ENCODE results near the gene NFIA.

The NFIA gene

GRCh38 chr1:61120998-61121397 lies 38.6 kb downstream of the NFIA start:
- H3K4me2 ChIP-seq (ENCODE audit: low read length) = no peak overlapping the region
- no peaks in the 10 kb centered on the region for H3K9me3 ChIP-seq (ENCODE audit: insufficient read depth, low read depth, low read length)
- no peaks in the 10 kb centered on the region for H3K36me3 ChIP-seq (ENCODE audit: control insufficient read depth in 1 of 2, insufficient read depth in 2 of 2, low read length in 2 of 2)
- WGBS (ENCODE audit: extremely low coverage, insufficient coverage, insufficient read length) = no CpG with 5 or more reads among the region's 2 CpGs
- H4K8ac ChIP-seq (ENCODE audit: low read depth, low read length) = no peak overlapping the region
- H3K4me3 ChIP-seq (ENCODE audit: low read depth, low read length) = no peak overlapping the region
- no peak overlapping the region for H4K91ac ChIP-seq (ENCODE audit: low read depth, low read length)
- no peaks in the 10 kb centered on the region for H3K79me2 ChIP-seq (ENCODE audit: control insufficient read depth, insufficient read depth, low read length, poor library complexity)
- no peak overlapping the region for H3K14ac ChIP-seq (ENCODE audit: low read length)
- no peak for DNase-seq
- no peak overlapping the region for H3K4ac ChIP-seq (ENCODE audit: low read depth, low read length)
- H3K18ac ChIP-seq (ENCODE audit: low read length) = no peak overlapping the region
- H3K4me1 ChIP-seq (ENCODE audit: control insufficient read depth in 1 of 2, insufficient read depth in 2 of 2, low read length in 2 of 2) = no peaks in the 10 kb centered on the region
- no peak overlapping the region for H3K9ac ChIP-seq (ENCODE audit: low read length)
- H2BK120ac ChIP-seq (ENCODE audit: insufficient read depth, low read length, poor library complexity) = no peak overlapping the region
- no peak overlapping the region for H3K27ac ChIP-seq (ENCODE audit: low read depth, low read length)
- no peak overlapping the region for H2AFZ ChIP-seq (ENCODE audit: insufficient read depth, low read length, poor library complexity)
- H2BK5ac ChIP-seq (ENCODE audit: low read depth, low read length, poor library complexity) = no peak overlapping the region
- no peaks in the 10 kb centered on the region for H3K79me1 ChIP-seq (ENCODE audit: low read length)
- no peaks in the 10 kb centered on the region for H3K27me3 ChIP-seq (ENCODE audit: insufficient read depth, low read length)
- H2AK5ac ChIP-seq (ENCODE audit: low read length) = no peak overlapping the region
- no peak overlapping the region for H2BK12ac ChIP-seq (ENCODE audit: low read length)
- no peak overlapping the region for H4K12ac ChIP-seq (ENCODE audit: low read depth, low read length)
- H3K23ac ChIP-seq (ENCODE audit: low read length) = no peak overlapping the region

GRCh38 chr1:61121631-61122030 lies 39.3 kb downstream of the NFIA start:
- no peaks in the 10 kb centered on the region for H3K27me3 ChIP-seq (ENCODE audit: insufficient read depth, low read length)
- H4K91ac ChIP-seq (ENCODE audit: low read depth, low read length) = no peak overlapping the region
- H2BK12ac ChIP-seq (ENCODE audit: low read length) = no peak overlapping the region
- no peak for DNase-seq
- no peak overlapping the region for H2BK120ac ChIP-seq (ENCODE audit: insufficient read depth, low read length, poor library complexity)
- H3K14ac ChIP-seq (ENCODE audit: low read length) = no peak overlapping the region
- H3K4ac ChIP-seq (ENCODE audit: low read depth, low read length) = no peak overlapping the region
- no peaks in the 10 kb centered on the region for H3K4me1 ChIP-seq (ENCODE audit: control insufficient read depth in 1 of 2, insufficient read depth in 2 of 2, low read length in 2 of 2)
- H2AFZ ChIP-seq (ENCODE audit: insufficient read depth, low read length, poor library complexity) = no peak overlapping the region
- H4K12ac ChIP-seq (ENCODE audit: low read depth, low read length) = no peak overlapping the region
- no peak overlapping the region for H3K18ac ChIP-seq (ENCODE audit: low read length)
- H3K79me2 ChIP-seq (ENCODE audit: control insufficient read depth, insufficient read depth, low read length, poor library complexity) = no peaks in the 10 kb centered on the region
- no peak overlapping the region for H3K27ac ChIP-seq (ENCODE audit: low read depth, low read length)
- H3K4me3 ChIP-seq (ENCODE audit: low read depth, low read length) = no peak overlapping the region
- H2AK5ac ChIP-seq (ENCODE audit: low read length) = no peak overlapping the region
- no peak overlapping the region for H4K8ac ChIP-seq (ENCODE audit: low read depth, low read length)
- no peak overlapping the region for H3K23ac ChIP-seq (ENCODE audit: low read length)
- no peak overlapping the region for H3K9ac ChIP-seq (ENCODE audit: low read length)
- H3K36me3 ChIP-seq (ENCODE audit: control insufficient read depth in 1 of 2, insufficient read depth in 2 of 2, low read length in 2 of 2) = no peaks in the 10 kb centered on the region
- H3K4me2 ChIP-seq (ENCODE audit: low read length) = no peak overlapping the region
- H2BK5ac ChIP-seq (ENCODE audit: low read depth, low read length, poor library complexity) = no peak overlapping the region
- H3K9me3 ChIP-seq (ENCODE audit: insufficient read depth, low read depth, low read length) = no peaks in the 10 kb centered on the region
- no peaks in the 10 kb centered on the region for H3K79me1 ChIP-seq (ENCODE audit: low read length)

- H3K79me1 ChIP-seq (ENCODE audit: low read length) = no peaks in the 10 kb centered on the region
- no peak for DNase-seq
- H3K4me2 ChIP-seq (ENCODE audit: low read length) = no peak overlapping the region
- H2BK5ac ChIP-seq (ENCODE audit: low read depth, low read length, poor library complexity) = no peak overlapping the region
- no peak overlapping the region for H3K4me3 ChIP-seq (ENCODE audit: low read depth, low read length)
- H3K9me3 ChIP-seq (ENCODE audit: insufficient read depth, low read depth, low read length) = no peaks in the 10 kb centered on the region
- no peaks in the 10 kb centered on the region for H3K4me1 ChIP-seq (ENCODE audit: control insufficient read depth in 1 of 2, insufficient read depth in 2 of 2, low read length in 2 of 2)
- no peak overlapping the region for H4K91ac ChIP-seq (ENCODE audit: low read depth, low read length)
- no peak overlapping the region for H3K14ac ChIP-seq (ENCODE audit: low read length)
- no peak overlapping the region for H3K18ac ChIP-seq (ENCODE audit: low read length)
- H3K79me2 ChIP-seq (ENCODE audit: control insufficient read depth, insufficient read depth, low read length, poor library complexity) = no peaks in the 10 kb centered on the region
- no peak overlapping the region for H2AFZ ChIP-seq (ENCODE audit: insufficient read depth, low read length, poor library complexity)
- no peak overlapping the region for H3K27ac ChIP-seq (ENCODE audit: low read depth, low read length)
- WGBS (ENCODE audit: extremely low coverage, insufficient coverage, insufficient read length) = no CpG with 5 or more reads among the region's 2 CpGs
- no peak overlapping the region for H4K8ac ChIP-seq (ENCODE audit: low read depth, low read length)
- H3K36me3 ChIP-seq (ENCODE audit: control insufficient read depth in 1 of 2, insufficient read depth in 2 of 2, low read length in 2 of 2) = no peaks in the 10 kb centered on the region
- no peak overlapping the region for H2BK12ac ChIP-seq (ENCODE audit: low read length)
- no peak overlapping the region for H3K9ac ChIP-seq (ENCODE audit: low read length)
- no peak overlapping the region for H4K12ac ChIP-seq (ENCODE audit: low read depth, low read length)
- no peak overlapping the region for H2BK120ac ChIP-seq (ENCODE audit: insufficient read depth, low read length, poor library complexity)
- H3K27me3 ChIP-seq (ENCODE audit: insufficient read depth, low read length) = no peaks in the 10 kb centered on the region
- H3K23ac ChIP-seq (ENCODE audit: low read length) = no peak overlapping the region
- no peak overlapping the region for H2AK5ac ChIP-seq (ENCODE audit: low read length)
- no peak overlapping the region for H3K4ac ChIP-seq (ENCODE audit: low read depth, low read length)
These were observed 40.0 kb downstream of the NFIA start for GRCh38 chr1:61122389-61122788.

- Histone ChIP-seq H2BK5ac (ENCODE audit: low read depth, low read length, poor library complexity) (no peak overlapping the region), H2BK120ac (ENCODE audit: insufficient read depth, low read length, poor library complexity) (no peak overlapping the region), H4K8ac (ENCODE audit: low read depth, low read length) (no peak overlapping the region), H3K18ac (ENCODE audit: low read length) (no peak overlapping the region), H3K27ac (ENCODE audit: low read depth, low read length) (no peak overlapping the region), H3K79me1 (ENCODE audit: low read length) (no peaks in the 10 kb centered on the region), H2AK5ac (ENCODE audit: low read length) (no peak overlapping the region), H4K12ac (ENCODE audit: low read depth, low read length) (no peak overlapping the region), H3K9ac (ENCODE audit: low read length) (no peak overlapping the region), H3K14ac (ENCODE audit: low read length) (no peak overlapping the region), H3K4ac (ENCODE audit: low read depth, low read length) (no peak overlapping the region), H3K36me3 (ENCODE audit: control insufficient read depth in 1 of 2, insufficient read depth in 2 of 2, low read length in 2 of 2) (no peaks in the 10 kb centered on the region), H3K23ac (ENCODE audit: low read length) (no peak overlapping the region), H2BK12ac (ENCODE audit: low read length) (no peak overlapping the region), H2AFZ (ENCODE audit: insufficient read depth, low read length, poor library complexity) (no peak overlapping the region), H3K9me3 (ENCODE audit: insufficient read depth, low read depth, low read length) (no peaks in the 10 kb centered on the region), H3K27me3 (ENCODE audit: insufficient read depth, low read length) (no peaks in the 10 kb centered on the region), H4K91ac (ENCODE audit: low read depth, low read length) (no peak overlapping the region), H3K4me2 (ENCODE audit: low read length) (no peak overlapping the region), H3K4me3 (ENCODE audit: low read depth, low read length) (no peak overlapping the region), H3K79me2 (ENCODE audit: control insufficient read depth, insufficient read depth, low read length, poor library complexity) (no peaks in the 10 kb centered on the region), H3K4me1 (ENCODE audit: control insufficient read depth in 1 of 2, insufficient read depth in 2 of 2, low read length in 2 of 2) (no peaks in the 10 kb centered on the region)
- 100% methylated on average over 1 of the region's 2 CpGs for WGBS (ENCODE audit: extremely low coverage, insufficient coverage, insufficient read length)
- DNase-seq = no peak
These were observed 41.0 kb downstream of the NFIA start for GRCh38 chr1:61123326-61123725.

GRCh38 chr1:61124078-61124477 lies 41.7 kb downstream of the NFIA start:
- Histone ChIP-seq H3K18ac (ENCODE audit: low read length) (no peak overlapping the region), H3K27me3 (ENCODE audit: insufficient read depth, low read length) (no peaks in the 10 kb centered on the region), H3K4ac (ENCODE audit: low read depth, low read length) (no peak overlapping the region), H3K23ac (ENCODE audit: low read length) (no peak overlapping the region), H3K4me3 (ENCODE audit: low read depth, low read length) (no peak overlapping the region), H3K14ac (ENCODE audit: low read length) (no peak overlapping the region), H3K36me3 (ENCODE audit: control insufficient read depth in 1 of 2, insufficient read depth in 2 of 2, low read length in 2 of 2) (no peaks in the 10 kb centered on the region), H2AK5ac (ENCODE audit: low read length) (no peak overlapping the region), H3K27ac (ENCODE audit: low read depth, low read length) (no peak overlapping the region), H3K4me2 (ENCODE audit: low read length) (no peak overlapping the region), H2AFZ (ENCODE audit: insufficient read depth, low read length, poor library complexity) (no peak overlapping the region), H3K9ac (ENCODE audit: low read length) (no peak overlapping the region), H3K9me3 (ENCODE audit: insufficient read depth, low read depth, low read length) (no peaks in the 10 kb centered on the region), H2BK120ac (ENCODE audit: insufficient read depth, low read length, poor library complexity) (no peak overlapping the region), H3K79me2 (ENCODE audit: control insufficient read depth, insufficient read depth, low read length, poor library complexity) (no peaks in the 10 kb centered on the region), H2BK5ac (ENCODE audit: low read depth, low read length, poor library complexity) (no peak overlapping the region), H3K4me1 (ENCODE audit: control insufficient read depth in 1 of 2, insufficient read depth in 2 of 2, low read length in 2 of 2) (no peaks in the 10 kb centered on the region), H2BK12ac (ENCODE audit: low read length) (no peak overlapping the region), H4K8ac (ENCODE audit: low read depth, low read length) (no peak overlapping the region), H4K91ac (ENCODE audit: low read depth, low read length) (no peak overlapping the region), H4K12ac (ENCODE audit: low read depth, low read length) (no peak overlapping the region), H3K79me1 (ENCODE audit: low read length) (no peaks in the 10 kb centered on the region)
- DNase-seq = no peak
- no CpG with 5 or more reads among the region's 2 CpGs for WGBS (ENCODE audit: extremely low coverage, insufficient coverage, insufficient read length)

Measured in trophoblast cell (in vitro differentiated cells and primary cell).